Smooth muscle cell (in vitro differentiated cells): Measurements from ENCODE around the gene SLAMF6. TPM values are rescaled to one million over a fixed set of nuclear protein-coding genes. Genes with fewer than 3 reads are reported as not detected.
"Not testable (repeated sequence)": the region's sequence is repeated elsewhere in the genome, so short reads cannot be mapped to it uniquely, and the experiment has no call there.

ENCODE experiments used
- DNase-seq: peaks from one replicate; lab custom pipeline; 2025; ENCODE audit not compliant: unreplicated experiment; lab: John Stamatoyannopoulos, UW
- H2AFZ ChIP-seq: fragments of 200-600 bp; sonication (generic); 2 replicates; pipeline ENCODE4 v1.6.0; 2016; ENCODE audit warnings: antibody characterized with exemption, low read depth, mild to moderate bottlenecking
- H3F3A ChIP-seq: fragments of 200-600 bp; sonication (generic); 2 replicates; pipeline ENCODE4 v1.6.0; 2017; ENCODE audit warnings: antibody characterized with exemption, low read depth
- H3K27ac ChIP-seq: fragments of 200-600 bp; sonication (generic); 2 replicates; pipeline ENCODE4 v1.5.1; 2016; ENCODE audit warnings: low read depth, mild to moderate bottlenecking
- H3K27me3 ChIP-seq: fragments of 200-600 bp; sonication (generic); 2 replicates; pipeline ENCODE4 v1.6.1; 2016; ENCODE audit warnings: low read depth, mild to moderate bottlenecking
- H3K36me3 ChIP-seq: fragments of 200-600 bp; sonication (generic); 2 replicates; pipeline ENCODE4 v1.5.1; 2016; ENCODE audit warnings: low read depth
- H3K4me1 ChIP-seq: fragments of 200-600 bp; sonication (generic); 2 replicates; pipeline ENCODE4 v1.5.1; 2016; ENCODE audit warnings: low read depth
- H3K4me2 ChIP-seq: fragments of 200-600 bp; sonication (generic); 2 replicates; pipeline ENCODE4 v1.6.0; 2016; ENCODE audit warnings: mild to moderate bottlenecking
- H3K4me3 ChIP-seq: fragments of 200-600 bp; sonication (generic); 2 replicates; pipeline ENCODE4 v1.5.1; 2016; ENCODE audit warnings: mild to moderate bottlenecking
- H3K79me2 ChIP-seq: fragments of 200-600 bp; sonication (generic); 2 replicates; pipeline ENCODE4 v1.6.0; 2016; ENCODE audit warnings: low read depth, mild to moderate bottlenecking
- H3K9ac ChIP-seq: fragments of 200-600 bp; sonication (generic); 2 replicates; pipeline ENCODE4 v1.6.0; 2016; ENCODE audit warnings: low read depth
- H3K9me3 ChIP-seq: fragments of 200-600 bp; sonication (generic); replicated peaks from 2 replicates; pipeline ENCODE4 v1.5.1; 2016; ENCODE audit warnings: low read depth
- H4K20me1 ChIP-seq: fragments of 200-600 bp; sonication (generic); 2 replicates; pipeline ENCODE4 v1.6.0; 2016; ENCODE audit warnings: low read depth
- CTCF ChIP-seq: fragments of 200-600 bp; sonication (generic); IDR thresholded peaks from 2 replicates; pipeline ENCODE4 v1.5.1; 2017; ENCODE audit warnings: borderline replicate concordance, mild to moderate bottlenecking, antibody characterized with exemption; ENCODE audit not compliant: insufficient read depth, poor library complexity, severe bottlenecking
- WGBS: methylation state at CpG from one replicate; pipeline ENCODE4 v1.1.7; 2016; ENCODE audit warnings: low lambda C conversion rate; 5-methylcytosine and 5-hydroxymethylcytosine counted together
- polyA plus RNA-seq: library from polyadenylated mRNA; unstranded; fragments of >200 nt; fragmentation: Nextera tagmentation; extraction: Ambion mirVana; gene quantifications from 2 replicates; pipeline ENCODE4 v1.2.1, GENCODE V29; 2016
- total RNA-seq: library from RNA; depleted of rRNA; stranded (reverse); fragments of >200 nt; gene quantifications from 2 replicates; pipeline ENCODE4 v1.2.3, GENCODE V29; 2014

SLAMF6 gene
- total and polyA plus RNA-seq, 2 experiments from 2014 or later: not detected

GRCh38 chr1:160519642-160520435 lies 3.2 kb downstream of the SLAMF6 start:
- 60% methylated on average over 5 of the region's 5 CpGs for WGBS
- no peak overlapping the region for H2AFZ ChIP-seq
- H4K20me1 ChIP-seq: no peaks in the 10 kb centered on the region
- H3K4me3 ChIP-seq: no peak overlapping the region
- H3K4me1 ChIP-seq: peaks cover 5% of the 10 kb centered on the region
- no peaks in the 10 kb centered on the region for H3F3A ChIP-seq
- DNase-seq: no peak
- TF ChIP-seq CTCF: no peak
- no peaks in the 10 kb centered on the region for H3K9me3 ChIP-seq
- no peak overlapping the region for H3K9ac ChIP-seq
- H3K36me3 ChIP-seq: no peaks in the 10 kb centered on the region
- H3K27ac ChIP-seq: no peak overlapping the region
- H3K4me2 ChIP-seq: peak overlapping the region; percentile 43
- H3K27me3 ChIP-seq: no peaks in the 10 kb centered on the region
- H3K79me2 ChIP-seq: no peaks in the 10 kb centered on the region

- H3K4me3 ChIP-seq, H3K79me2 ChIP-seq, H3K9me3 ChIP-seq, H3K4me2 ChIP-seq, H3K27ac ChIP-seq, DNase-seq, H3K9ac ChIP-seq, H3K27me3 ChIP-seq, H4K20me1 ChIP-seq, H2AFZ ChIP-seq, H3F3A ChIP-seq, H3K36me3 ChIP-seq, H3K4me1 ChIP-seq: not testable (repeated sequence)
- 45% methylated on average over 2 of the region's 2 CpGs for WGBS
Measured at GRCh38 chr1:160517519-160517918, 5.5 kb downstream of the SLAMF6 start.

- H3F3A ChIP-seq, H3K79me2 ChIP-seq, DNase-seq, H3K4me3 ChIP-seq, H3K9me3 ChIP-seq, H3K27me3 ChIP-seq, H3K4me1 ChIP-seq, H3K4me2 ChIP-seq, H3K36me3 ChIP-seq, H3K9ac ChIP-seq, H4K20me1 ChIP-seq, H2AFZ ChIP-seq, H3K27ac ChIP-seq: not testable (repeated sequence)
- WGBS: 81% methylated on average over 1 of the region's 1 CpG
Measured at GRCh38 chr1:160515908-160516307, 7.1 kb downstream of the SLAMF6 start.

GRCh38 chr1:160504651-160505050 lies 18.4 kb downstream of the SLAMF6 start:
- H3F3A ChIP-seq: no peaks in the 10 kb centered on the region
- DNase-seq: no peak
- H3K4me3 ChIP-seq: no peak overlapping the region
- H3K27me3 ChIP-seq: no peaks in the 10 kb centered on the region
- no peaks in the 10 kb centered on the region for H3K36me3 ChIP-seq
- no peak overlapping the region for H3K27ac ChIP-seq
- H3K9ac ChIP-seq: no peak overlapping the region
- no peak overlapping the region for H2AFZ ChIP-seq
- no peaks in the 10 kb centered on the region for H3K9me3 ChIP-seq
- no peaks in the 10 kb centered on the region for H4K20me1 ChIP-seq
- no peak for TF ChIP-seq CTCF
- H3K4me2 ChIP-seq: no peak overlapping the region
- H3K79me2 ChIP-seq: no peaks in the 10 kb centered on the region
- 69% methylated on average over 2 of the region's 2 CpGs for WGBS
- H3K4me1 ChIP-seq: no peaks in the 10 kb centered on the region
